Measurements from ENCODE around the gene AOPEP.

Gene AOPEP

DNA sequence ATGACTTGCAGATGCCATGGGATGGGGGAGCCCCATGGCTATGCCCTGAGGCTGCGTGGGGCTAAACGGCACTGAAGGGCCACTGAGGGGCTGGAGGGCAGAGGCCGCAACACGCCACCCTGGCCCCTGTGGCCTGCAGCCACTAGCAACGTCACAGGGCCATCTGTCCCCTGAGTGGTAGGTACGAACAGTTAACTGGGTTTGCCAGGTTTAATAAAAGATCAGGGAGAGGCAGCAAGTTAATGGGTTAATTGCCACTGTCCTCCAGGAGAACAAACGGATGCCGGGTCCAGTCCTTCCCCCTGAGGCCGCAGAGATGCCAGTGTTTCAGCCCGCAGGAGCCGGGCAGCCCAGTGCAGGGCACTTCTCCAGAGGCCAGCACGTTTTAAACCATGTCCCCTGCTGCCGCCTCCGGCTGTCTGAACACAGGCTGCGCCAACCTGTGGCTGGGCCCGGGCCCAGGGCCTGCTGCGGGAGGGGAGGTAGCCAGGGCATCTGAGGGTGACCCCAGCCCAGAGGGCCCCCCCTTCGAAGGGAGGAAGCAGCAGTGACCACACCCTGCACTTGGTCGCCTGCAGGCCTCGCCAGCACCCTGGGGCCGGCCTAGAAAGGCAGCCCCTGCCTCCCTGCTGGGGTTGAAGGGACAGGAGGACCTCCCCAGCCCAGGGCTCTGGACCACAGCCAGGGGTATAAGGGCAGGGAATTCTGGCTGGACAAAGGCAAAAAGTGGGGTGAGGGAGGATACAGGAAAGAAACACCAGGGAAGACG lies 363.7 kb downstream of the AOPEP start:
- no peak for DNase-seq

- no peak for DNase-seq
Observed at GRCh38 chr9:95090871-95091577, 364.5 kb downstream of the AOPEP start.

DNA sequence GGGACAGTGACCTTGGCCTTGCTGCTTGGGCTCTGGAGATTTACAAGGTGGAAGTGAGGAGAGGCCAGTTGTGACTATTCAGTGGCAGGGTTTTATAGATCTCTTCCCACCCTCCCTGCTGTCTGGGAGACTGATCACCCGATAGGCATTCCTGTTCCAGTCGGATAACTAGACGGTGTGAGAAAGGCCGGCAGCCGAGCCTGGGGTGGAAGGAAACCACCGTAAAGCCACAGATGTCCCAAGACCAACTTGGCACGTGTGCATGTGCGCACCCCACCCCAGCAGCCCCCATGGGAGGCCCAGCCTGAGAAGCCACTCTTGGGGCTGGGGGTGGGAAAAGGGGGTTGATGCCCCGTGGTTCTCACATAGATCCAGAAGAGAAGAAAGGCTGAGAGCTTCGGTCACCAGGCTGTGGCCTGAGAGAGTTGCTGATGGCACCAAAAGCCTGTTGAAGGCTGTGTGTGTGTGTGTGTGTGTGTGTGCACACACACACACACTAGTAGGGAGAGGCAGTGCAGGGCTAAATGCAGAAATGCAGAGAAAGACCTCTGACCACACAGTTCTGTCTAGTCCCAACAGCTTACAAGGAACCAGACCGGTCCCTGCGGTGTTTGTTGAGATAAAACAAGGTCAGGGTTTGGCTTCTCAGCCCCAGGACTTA lies 365.2 kb downstream of the AOPEP start:
- DNase-seq: peak; percentile 93

GRCh38 chr9:95092262-95093072 lies 366.0 kb downstream of the AOPEP start:
- peak; percentile 98 for DNase-seq

- no peak for DNase-seq
Observed at GRCh38 chr9:95093586-95093985, 367.1 kb downstream of the AOPEP start.

- no peak for DNase-seq
Observed at GRCh38 chr9:95094002-95094401, 367.5 kb downstream of the AOPEP start.

GRCh38 chr9:95095641-95096355 lies 369.3 kb downstream of the AOPEP start:
- peak; percentile 70 for DNase-seq

DNA sequence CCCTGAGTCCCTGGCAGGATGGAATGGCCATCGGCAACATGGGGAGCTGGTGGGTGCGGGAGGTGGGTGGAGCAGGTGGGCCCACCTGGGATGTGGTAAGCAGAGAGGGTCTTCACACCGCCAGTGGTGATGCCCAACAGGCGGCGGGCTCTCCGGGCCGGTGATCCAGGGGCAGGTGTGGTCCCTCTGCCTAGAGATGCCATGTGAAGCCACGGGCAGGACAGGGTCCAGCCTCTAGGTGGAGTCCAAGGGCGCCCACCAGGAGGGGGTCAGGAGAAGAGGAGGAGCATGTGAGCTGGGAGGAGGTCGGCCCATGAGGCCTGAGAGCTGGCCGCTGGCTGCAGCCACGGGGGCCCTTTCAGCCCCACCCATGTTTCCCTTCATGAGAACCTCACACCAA lies 369.9 kb downstream of the AOPEP start:
- no peak for DNase-seq

DNA sequence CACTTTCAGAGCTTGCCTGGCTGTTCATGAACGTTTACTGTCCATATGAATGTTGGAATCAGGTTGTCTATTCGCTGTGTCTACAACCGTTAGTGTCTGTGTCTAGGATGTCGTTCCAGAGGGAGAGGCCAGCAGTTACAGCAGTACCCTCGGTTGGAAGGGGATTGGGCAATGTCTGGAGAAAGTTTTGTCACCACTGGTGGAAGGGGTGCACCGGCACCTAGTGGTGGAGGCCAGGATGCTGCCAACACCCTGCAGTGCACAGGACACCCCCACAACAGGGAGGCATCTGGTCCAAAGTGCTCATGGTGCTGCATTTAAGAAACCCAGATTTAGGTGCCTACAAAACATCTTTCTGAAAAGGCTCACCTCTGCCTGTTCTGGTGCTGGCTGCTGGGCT lies 370.3 kb downstream of the AOPEP start:
- DNase-seq: no peak

- no peak for DNase-seq
Observed at GRCh38 chr9:95097279-95097678, 370.8 kb downstream of the AOPEP start.

DNA sequence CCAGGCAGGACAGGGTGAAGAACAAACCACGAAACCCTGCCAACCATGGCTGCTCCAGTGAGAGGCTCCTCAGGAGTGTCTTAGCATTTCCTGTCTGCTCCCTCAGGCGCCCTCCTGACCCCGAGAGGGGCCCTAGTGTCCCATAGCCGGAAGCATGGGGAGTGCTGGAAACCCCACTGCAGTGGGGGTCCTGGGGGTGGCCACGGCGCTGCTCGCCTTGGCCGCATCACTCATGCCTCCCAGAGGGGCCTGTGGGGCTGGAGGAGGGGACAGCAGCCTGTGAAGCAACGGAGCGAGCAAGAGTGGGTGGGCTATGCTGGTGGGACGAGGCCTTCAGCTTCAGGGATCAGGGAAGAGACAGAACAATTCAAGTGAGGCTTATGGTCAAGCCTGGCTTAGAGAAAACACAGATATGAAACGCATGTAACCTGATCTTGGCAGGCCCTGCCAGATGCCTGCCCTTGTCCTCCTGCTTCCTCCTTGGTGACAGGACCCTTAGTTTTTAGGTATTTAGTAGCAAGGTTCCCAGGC lies 372.0 kb downstream of the AOPEP start:
- no peak for DNase-seq

DNA sequence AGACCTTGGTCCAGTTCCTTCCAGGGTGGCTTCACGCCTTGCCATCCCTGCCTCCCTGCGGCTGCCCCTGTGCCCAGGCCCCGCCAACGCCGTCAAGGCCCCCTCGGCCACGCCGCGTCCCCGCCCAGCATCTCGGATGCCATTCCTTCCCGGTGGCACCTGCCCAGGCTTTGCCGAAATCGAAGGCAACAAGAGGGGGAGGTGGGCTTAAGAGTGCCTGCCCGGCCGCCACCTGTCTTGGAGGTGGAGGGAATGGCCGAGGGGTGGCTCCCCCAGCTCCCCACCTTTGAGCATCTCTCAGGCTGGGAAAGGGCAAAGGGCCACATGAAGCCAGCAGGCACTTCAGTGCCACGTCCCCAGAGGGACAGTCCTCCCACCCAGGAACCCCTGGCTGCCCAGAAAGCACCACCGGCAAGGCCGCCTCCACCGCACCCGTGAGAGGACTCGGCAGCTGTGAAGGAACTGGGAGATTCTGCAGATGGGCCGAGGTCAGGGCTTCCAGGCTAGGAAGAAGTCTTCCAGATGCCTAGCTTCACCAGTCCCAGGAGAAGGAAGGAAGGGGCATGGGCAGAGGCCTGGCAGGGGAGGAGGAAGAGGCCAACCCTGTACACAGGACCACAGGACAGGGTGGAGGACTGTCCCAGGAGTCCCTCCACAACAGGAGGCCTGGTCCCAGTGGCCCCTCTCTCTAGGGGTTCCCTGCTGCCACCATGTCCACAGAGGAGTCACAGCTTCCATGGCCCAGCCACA lies 373.0 kb downstream of the AOPEP start:
- DNase-seq: no peak

DNA sequence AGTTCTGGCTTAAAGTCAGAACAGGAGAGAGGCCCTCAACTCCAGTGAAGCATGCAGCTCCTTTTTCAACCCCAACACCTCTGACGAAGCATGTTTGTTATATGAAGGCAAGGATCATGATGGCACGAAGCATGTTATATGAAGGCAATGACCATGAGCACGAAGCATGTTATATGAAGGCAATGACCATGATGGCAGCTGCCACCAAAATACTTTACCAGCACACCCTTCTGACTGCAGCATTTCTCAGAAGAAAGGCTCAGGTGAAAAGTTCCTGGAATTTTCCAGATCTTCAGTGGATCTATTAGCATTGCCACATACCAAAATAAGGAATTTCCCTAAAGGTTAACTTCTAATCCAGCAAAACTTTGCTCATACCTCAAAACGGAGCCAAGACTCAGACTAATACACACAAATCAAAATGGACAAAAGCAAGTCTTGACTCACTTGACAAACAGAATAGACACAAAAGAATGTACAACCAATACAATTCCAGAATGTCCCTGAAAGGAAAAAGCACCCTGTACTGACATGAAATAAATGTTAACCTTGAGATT lies 373.6 kb downstream of the AOPEP start:
- no peak for DNase-seq

- peak; percentile 66 for DNase-seq
Observed at GRCh38 chr9:95101326-95101725, 374.8 kb downstream of the AOPEP start.

DNA sequence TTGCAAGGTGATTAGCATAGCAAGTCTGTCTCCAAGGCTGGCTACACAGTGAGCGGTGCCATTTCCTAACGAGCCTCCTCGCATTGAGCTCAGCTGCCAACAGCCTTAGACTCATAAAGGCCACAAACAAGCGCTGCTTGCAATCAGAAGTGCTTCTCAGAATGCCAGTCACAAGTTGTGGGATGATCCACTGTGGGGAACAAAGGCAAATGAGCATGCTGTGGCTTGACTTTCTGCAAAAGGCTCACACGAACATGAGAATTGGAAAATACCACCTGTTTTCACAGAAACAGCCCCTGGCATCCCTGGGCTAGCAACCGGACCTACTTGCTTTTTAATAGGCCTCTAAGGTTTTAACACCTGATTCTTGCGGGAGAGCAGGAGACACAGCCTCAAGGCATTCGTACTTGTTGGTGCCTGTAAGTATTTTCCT lies 375.5 kb downstream of the AOPEP start:
- peak; percentile 68 for DNase-seq

DNA sequence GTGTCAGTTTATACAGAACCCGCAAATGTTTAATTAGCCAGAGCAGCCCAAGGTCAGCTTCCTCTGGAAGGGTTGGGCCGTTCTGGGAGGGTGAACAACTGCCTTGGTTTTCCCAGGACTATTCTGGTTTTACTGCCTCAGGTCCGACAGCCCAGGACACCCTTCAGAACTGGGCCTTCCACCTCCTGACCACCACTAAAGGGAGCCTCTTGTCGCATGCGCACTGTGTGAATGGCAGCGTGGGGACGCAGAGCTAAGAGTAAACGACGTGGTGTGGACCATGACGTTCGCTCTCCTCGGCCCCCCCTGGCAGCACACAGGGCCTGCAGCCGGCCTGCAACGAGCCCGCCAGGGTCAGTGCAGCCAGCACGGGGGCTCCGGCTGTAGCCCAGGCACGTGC lies 376.1 kb downstream of the AOPEP start:
- no peak for DNase-seq

DNA sequence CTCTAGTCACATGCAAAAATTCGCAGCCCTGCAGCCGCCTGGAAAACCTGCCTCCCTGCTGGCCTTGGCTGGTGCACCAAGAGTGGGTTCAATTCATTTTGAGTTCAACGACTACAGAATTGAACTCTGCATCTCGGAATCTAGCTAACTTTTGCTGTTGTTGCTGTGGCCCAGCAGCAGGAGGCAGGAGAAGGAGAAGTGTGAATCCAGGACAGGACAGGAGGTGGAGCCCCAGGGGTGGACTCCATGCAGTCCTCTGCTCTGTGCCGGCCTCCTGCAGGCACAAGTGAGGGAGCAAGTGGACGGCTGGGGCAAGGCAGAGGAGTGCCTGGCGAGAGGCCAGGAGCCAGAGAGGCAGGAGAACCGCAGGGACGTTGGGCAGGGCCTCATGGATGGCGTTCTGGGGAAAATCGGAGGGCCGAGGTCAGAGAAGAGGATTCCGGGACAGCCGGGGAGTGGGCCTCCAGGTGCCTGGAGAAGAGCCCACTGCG lies 376.8 kb downstream of the AOPEP start:
- peak; percentile 67 for DNase-seq

DNA sequence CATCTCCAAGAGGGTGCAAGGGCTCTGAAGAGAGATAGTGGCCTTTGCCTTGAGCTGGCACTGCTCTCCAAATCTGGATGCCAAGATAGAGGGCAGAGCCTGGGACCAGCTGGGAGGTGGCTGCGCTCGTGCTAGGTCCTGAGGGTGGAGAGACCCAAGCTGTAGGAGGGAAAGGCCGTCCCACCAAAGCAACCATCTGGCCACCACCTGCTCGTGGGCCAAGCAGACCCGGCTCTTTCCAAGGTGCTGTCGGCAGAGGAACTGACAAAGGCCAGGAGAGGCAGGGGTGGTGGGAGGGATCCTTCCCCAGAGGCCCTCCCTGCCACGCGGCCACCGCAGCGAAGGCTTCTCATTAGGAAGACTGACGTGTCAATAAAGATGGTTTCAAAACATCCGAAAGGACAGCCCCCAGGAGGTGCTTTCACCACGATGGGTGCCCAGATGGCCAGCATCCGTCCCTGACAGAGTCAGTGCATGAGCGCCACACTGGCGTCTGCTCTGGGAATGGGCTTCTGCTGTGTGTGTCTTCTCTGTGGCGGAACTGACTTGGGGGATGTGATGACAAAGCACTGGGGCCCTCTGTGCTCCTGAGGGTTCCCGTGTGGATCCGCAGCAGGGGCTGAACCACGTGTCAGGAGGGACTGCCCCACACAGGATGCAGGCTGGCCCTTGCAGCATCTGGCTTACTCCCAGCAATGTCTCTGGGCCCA lies 377.5 kb downstream of the AOPEP start:
- no peak for DNase-seq

DNA sequence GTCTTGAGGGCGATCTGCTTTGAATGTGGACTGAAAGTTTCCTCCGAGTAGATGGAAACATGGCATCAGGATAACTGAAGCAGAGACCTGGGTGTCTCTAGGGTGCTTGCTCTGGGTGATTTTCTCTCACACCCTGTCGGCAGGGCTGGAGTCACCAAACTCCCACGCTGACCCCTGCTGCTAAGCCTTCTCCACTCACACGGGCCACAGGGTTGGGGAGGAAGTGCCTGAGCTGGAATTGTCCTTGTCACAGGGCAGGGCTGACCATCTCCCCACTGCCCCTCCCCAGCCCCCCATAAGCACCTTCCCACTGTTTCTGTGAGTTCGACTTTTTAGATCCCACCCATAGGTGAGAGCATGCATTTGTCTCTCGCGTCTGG lies 378.1 kb downstream of the AOPEP start:
- no peak for DNase-seq

DNA sequence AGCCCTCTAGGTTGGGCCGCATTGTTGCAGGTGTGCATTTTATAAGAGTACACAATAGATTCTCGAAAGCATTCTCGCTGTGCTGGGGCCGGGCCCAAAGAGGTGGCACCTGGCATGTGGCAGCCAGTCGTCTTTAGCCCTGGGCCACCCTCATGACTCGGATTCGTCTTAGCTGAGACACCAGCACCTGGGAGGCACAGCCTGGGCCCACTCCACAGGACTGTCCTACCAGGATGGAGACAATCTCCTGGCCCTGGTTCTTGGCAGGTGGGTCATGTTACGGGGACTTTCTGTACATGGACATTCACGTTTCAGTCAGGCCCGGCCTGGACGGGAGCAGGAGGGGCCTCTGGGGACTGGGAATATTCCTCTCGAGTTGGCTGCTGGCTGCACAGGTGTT lies 378.5 kb downstream of the AOPEP start:
- no peak for DNase-seq

Data from islet precursor cell (in vitro differentiated cells).